ENCODE measurements around the gene IHH.

IHH gene

GRCh38 chr2:219027511-219028055 is 33.1 kb downstream of the IHH start:
- DNase-seq (ENCODE audit: low read depth) = no peak
- H3K4me3 ChIP-seq (ENCODE audit: control insufficient read depth, low read depth, low read length) = no peak overlapping the region
- TF ChIP-seq CTCF (IDR thresholded peaks at IDR 0.05; ENCODE audit: control insufficient read depth, insufficient read depth, low read depth, low read length, missing control alignments) = no peak

- no peak overlapping the region for H3K4me3 ChIP-seq (ENCODE audit: control insufficient read depth, low read depth, low read length)
- no peak for TF ChIP-seq CTCF (IDR thresholded peaks at IDR 0.05; ENCODE audit: control insufficient read depth, insufficient read depth, low read depth, low read length, missing control alignments)
- DNase-seq (ENCODE audit: low read depth) = no peak
These were observed 33.8 kb downstream of the IHH start for GRCh38 chr2:219026946-219027345.

- no peak for TF ChIP-seq CTCF (IDR thresholded peaks at IDR 0.05; ENCODE audit: control insufficient read depth, insufficient read depth, low read depth, low read length, missing control alignments)
- DNase-seq (ENCODE audit: low read depth) = no peak
- H3K4me3 ChIP-seq (ENCODE audit: control insufficient read depth, low read depth, low read length) = no peak overlapping the region
These were observed 34.8 kb downstream of the IHH start for GRCh38 chr2:219025637-219026585.

- TF ChIP-seq CTCF (IDR thresholded peaks at IDR 0.05; ENCODE audit: control insufficient read depth, insufficient read depth, low read depth, low read length, missing control alignments) = no peak
- H3K4me3 ChIP-seq (ENCODE audit: control insufficient read depth, low read depth, low read length) = no peak overlapping the region
- DNase-seq (ENCODE audit: low read depth) = no peak
These were observed 36.7 kb downstream of the IHH start for GRCh38 chr2:219024059-219024458.

- no peak for DNase-seq (ENCODE audit: low read depth)
- H3K4me3 ChIP-seq (ENCODE audit: control insufficient read depth, low read depth, low read length) = no peak overlapping the region
- TF ChIP-seq CTCF (IDR thresholded peaks at IDR 0.05; ENCODE audit: control insufficient read depth, insufficient read depth, low read depth, low read length, missing control alignments) = no peak
These were observed 37.6 kb downstream of the IHH start for GRCh38 chr2:219023045-219023605.

GRCh38 chr2:219022616-219023015 is 38.1 kb downstream of the IHH start:
- no peak for TF ChIP-seq CTCF (IDR thresholded peaks at IDR 0.05; ENCODE audit: control insufficient read depth, insufficient read depth, low read depth, low read length, missing control alignments)
- H3K4me3 ChIP-seq (ENCODE audit: control insufficient read depth, low read depth, low read length) = no peak overlapping the region
- no peak for DNase-seq (ENCODE audit: low read depth)
